IMR-90 (cell line): ENCODE data around the gene ANKRD10. TPM values are rescaled to one million over a fixed set of nuclear protein-coding genes. Genes with fewer than 3 reads are reported as not detected.

Experiments used
- ATAC-seq: fragments of 200-7000 bp; cut with Tn5 transposase; 2 replicates; pipeline ENCODE4 v1.9.1; 2020; ENCODE audit warnings: low read depth, mild to moderate bottlenecking, moderate library complexity
- BruUV-seq: library from RNA; stranded (reverse); fragments of 400-500 nt; replicated peaks from 2 replicates; lab custom pipeline; 2021; lab: Mats Ljungman, UMichigan
- CTCF ChIA-PET: fragments of 300-600 bp; formaldehyde crosslinking; extraction: SDS; loops from one replicate; lab custom pipeline; 2021; ENCODE audit warnings: antibody characterized with exemption; lab: Yijun Ruan, JAX
- POLR2A ChIA-PET: fragments of 300-600 bp; sonication (Branson Sonifier 250); formaldehyde crosslinking; loops from one replicate; lab custom pipeline; 2022; ENCODE audit warnings: antibody characterized with exemption; ENCODE audit not compliant: unreplicated experiment; lab: Charles Lee
- DNase-seq: peaks from one replicate; pipeline ENCODE4 v3.0.0; 2013
- H2AFZ ChIP-seq: replicated peaks from 2 replicates; pipeline ENCODE3; 2013; ENCODE audit warnings: low read length, mild to moderate bottlenecking; ENCODE audit not compliant: poor library complexity
- H2AK5ac ChIP-seq: 2 replicates; pipeline ENCODE4 v1.6.1; 2013; ENCODE audit warnings: low read depth, low read length, inconsistent platforms
- H2AK9ac ChIP-seq: replicated peaks from 2 replicates; pipeline ENCODE3; 2013; ENCODE audit warnings: mild to moderate bottlenecking, low read depth, low read length, moderate library complexity; ENCODE audit not compliant: poor library complexity
- H2BK120ac ChIP-seq: 2 replicates; pipeline ENCODE4 v1.6.1; 2013; ENCODE audit warnings: low read depth, low read length, inconsistent platforms
- H2BK15ac ChIP-seq: 3 replicates; pipeline ENCODE4 v1.6.1; 2013; ENCODE audit warnings: low read depth, low read length, inconsistent platforms
- H2BK20ac ChIP-seq: 2 replicates; pipeline ENCODE4 v1.6.1; 2013; ENCODE audit warnings: low read depth, mild to moderate bottlenecking, inconsistent platforms, low read length, moderate library complexity
- H2BK5ac ChIP-seq: 2 replicates; pipeline ENCODE4 v1.6.1; 2013; ENCODE audit warnings: mild to moderate bottlenecking, low read depth, low read length, inconsistent platforms; ENCODE audit not compliant: poor library complexity, severe bottlenecking
- H3K14ac ChIP-seq: replicated peaks from 2 replicates; pipeline ENCODE4 v1.6.1; 2013; ENCODE audit warnings: low read depth, low read length, inconsistent platforms
- H3K18ac ChIP-seq: 2 replicates; pipeline ENCODE4 v1.6.1; 2013; ENCODE audit warnings: low read depth, low read length, control low read depth
- H3K23ac ChIP-seq: 2 replicates; pipeline ENCODE4 v1.6.1; 2013; ENCODE audit warnings: low read depth, low read length, inconsistent platforms
- H3K27ac ChIP-seq: 2 replicates; pipeline ENCODE4 v1.5.1; 2013; ENCODE audit warnings: mild to moderate bottlenecking, control low read depth, low read length; ENCODE audit not compliant: insufficient read depth
- H3K27me3 ChIP-seq: 2 replicates; pipeline ENCODE4 v1.6.1; 2013; ENCODE audit warnings: low read length; ENCODE audit not compliant: control insufficient read depth, insufficient read depth
- H3K36me3 ChIP-seq: 2 replicates; pipeline ENCODE4 v1.6.1; 2013; ENCODE audit warnings: low read length, mixed read lengths; ENCODE audit not compliant: control insufficient read depth, insufficient read depth
- H3K4ac ChIP-seq: 2 replicates; pipeline ENCODE4 v1.6.1; 2013; ENCODE audit warnings: low read depth, low read length, inconsistent platforms
- H3K4me1 ChIP-seq: 2 replicates; pipeline ENCODE4 v1.6.1; 2013; ENCODE audit warnings: low read length, mixed read lengths; ENCODE audit not compliant: control insufficient read depth, insufficient read depth
- H3K4me2 ChIP-seq: 2 replicates; pipeline ENCODE4 v1.6.1; 2013; ENCODE audit warnings: low read depth, mild to moderate bottlenecking, control low read depth, low read length, moderate library complexity
- H3K4me3 ChIP-seq: 2 replicates; pipeline ENCODE4 v1.5.1; 2013; ENCODE audit warnings: low read depth, mild to moderate bottlenecking, control low read depth, low read length, moderate library complexity; ENCODE audit not compliant: insufficient read depth
- H3K56ac ChIP-seq: 2 replicates; pipeline ENCODE4 v1.6.1; 2013; ENCODE audit warnings: low read length, inconsistent platforms; ENCODE audit not compliant: insufficient read depth; ENCODE audit errors: extremely low read depth
- H3K79me1 ChIP-seq, 2 experiments: 2 replicates each; pipeline ENCODE4 v1.6.1; 2013; ENCODE audit warnings: low read length in 2 of 2, inconsistent platforms in 1 of 2, low read depth in 1 of 2
- H3K9ac ChIP-seq: 2 replicates; pipeline ENCODE4 v1.6.1; 2013; ENCODE audit warnings: low read depth, low read length, control low read depth
- H3K9me1 ChIP-seq: 2 replicates; pipeline ENCODE4 v1.6.1; 2013; ENCODE audit warnings: low read length, inconsistent platforms; ENCODE audit not compliant: insufficient read depth
- H3K9me3 ChIP-seq: 2 replicates; pipeline ENCODE4 v1.6.1; 2013; ENCODE audit warnings: low read length; ENCODE audit not compliant: control insufficient read depth, insufficient read depth
- H4K20me1 ChIP-seq: 2 replicates; pipeline ENCODE4 v1.6.1; 2013; ENCODE audit warnings: low read length, inconsistent platforms; ENCODE audit not compliant: insufficient read depth
- H4K5ac ChIP-seq: 2 replicates; pipeline ENCODE4 v1.6.1; 2013; ENCODE audit warnings: mild to moderate bottlenecking, low read depth, low read length, control low read depth
- H4K8ac ChIP-seq, 2 experiments: 2 replicates each; pipeline ENCODE4 v1.6.1; 2013; ENCODE audit warnings: low read depth in 2 of 2, low read length in 2 of 2, control low read depth in 1 of 2, inconsistent platforms in 1 of 2
- H4K91ac ChIP-seq: 2 replicates; pipeline ENCODE4 v1.6.1; 2013; ENCODE audit warnings: low read depth, low read length, inconsistent platforms; ENCODE audit not compliant: insufficient read depth
- CEBPB ChIP-seq: IDR thresholded peaks from 2 replicates; pipeline ENCODE4 v1.6.1; 2012; ENCODE audit warnings: low read depth, low read length, improper control_type of control experiment
- NFE2L2 ChIP-seq: fragments of 150-350 bp; IDR thresholded peaks from 2 replicates; pipeline ENCODE4 v1.6.1; 2016; ENCODE audit warnings: low read depth, mild to moderate bottlenecking, low read length
- RCOR1 ChIP-seq: IDR thresholded peaks from 2 replicates; pipeline ENCODE4 v1.6.1; 2012; ENCODE audit warnings: mild to moderate bottlenecking, low read length, improper control_type of control experiment; ENCODE audit not compliant: insufficient replicate concordance
- USF2 ChIP-seq: fragments of 150-350 bp; IDR thresholded peaks from 2 replicates; pipeline ENCODE4 v1.6.1; 2017; ENCODE audit warnings: mild to moderate bottlenecking, antibody characterized with exemption, low read length, low read depth
- WGBS, 2 experiments: methylation state at CpG; one replicate each; pipeline versions ENCODE4 v1.1.5 to v1.1.7; 2013; ENCODE audit warnings: missing lambda C conversion rate in 2 of 2; ENCODE audit not compliant: insufficient read length in 1 of 2; ENCODE audit errors: extremely low coverage in 2 of 2; 5-methylcytosine and 5-hydroxymethylcytosine counted together
- dilution Hi-C: fragments of 300-500 bp; cut with HindIII; formaldehyde crosslinking; loops from one replicate; pipeline ENCODE4 v1.14.3; 2018; ENCODE audit warnings: low sequenced_read_pairs; ENCODE audit not compliant: unreplicated experiment
- in situ Hi-C: fragments of 300-500 bp; cut with MboI; formaldehyde crosslinking; loops from 3 replicates; pipeline ENCODE4 v1.14.3; 2019; ENCODE audit warnings: low sequenced_read_pairs, inconsistent platforms, mixed read lengths
- intact Hi-C: fragments of 100-400 bp; cut with micrococcal nuclease; formaldehyde crosslinking; loops from 2 replicates; pipeline ENCODE4 v1.10.0; 2022
- polyA plus RNA-seq, 3 experiments: library from polyadenylated mRNA; depleted of rRNA; stranded (reverse); fragments of >200 nt; gene quantifications; 2 replicates each; pipeline ENCODE4 v1.2.3, GENCODE V29; 2012; ENCODE audit warnings: low replicate concordance in 1 of 3
- total RNA-seq: library from RNA; depleted of rRNA; stranded (reverse); fragments of >200 nt; gene quantifications from 2 replicates; pipeline ENCODE4 v1.2.3, GENCODE V29; 2012

ANKRD10 gene
- total and polyA plus RNA-seq, 2 of the 4 experiments (the other 2 are of a cell fraction), result 18.3 to 31.1 TPM

GRCh38 chr13:110881839-110882627 lies 32.8 kb downstream of the ANKRD10 start:
- H3K27me3 ChIP-seq, result no peaks in the 10 kb centered on the region
- ChIA-PET POLR2A (no interaction called here), CTCF (interaction anchor here (0.6 kb wide), 2 partner anchors 114 to 288 kb away, joined by 3 read pairs; no protein-coding TSS in a partner anchor)
- DNase-seq, result no peak
- no peak overlapping the region for H3K14ac ChIP-seq
- no peak overlapping the region for H2AK5ac ChIP-seq
- TF ChIP-seq USF2 (no peak), NFE2L2 (no peak), RCOR1 (no peak), CEBPB (no peak)
- H4K91ac ChIP-seq, result no peak overlapping the region
- H3K18ac ChIP-seq, result no peak overlapping the region
- H3K79me1 ChIP-seq, result peaks cover 0 to 12% of the 10 kb centered on the region in 2 experiments; a peak in 2 of 4 replicates
- 50% methylated on average over 2 of the region's 13 CpGs; no CpG with 5 or more reads in 1 of the 2 experiments for WGBS, 2 experiments
- peaks cover 14% of the 10 kb centered on the region for H3K9me1 ChIP-seq
- no peaks in the 10 kb centered on the region for H4K20me1 ChIP-seq
- peaks cover 5% of the 10 kb centered on the region; the same call in 1 of the 2 replicates for H3K36me3 ChIP-seq
- H3K4me3 ChIP-seq, result no peak overlapping the region
- H4K8ac ChIP-seq, result no peak overlapping the region
- no peaks in the 10 kb centered on the region for H3K9me3 ChIP-seq
- H3K9ac ChIP-seq, result no peak overlapping the region
- no peak overlapping the region for H2BK120ac ChIP-seq
- no peak overlapping the region for H3K4ac ChIP-seq
- no peak overlapping the region for H3K23ac ChIP-seq
- no peak overlapping the region for H2AFZ ChIP-seq
- no peak overlapping the region for H2BK20ac ChIP-seq
- intact Hi-C loops (no loop called here), in situ Hi-C loops (no loop called here), dilution Hi-C loops (no loop called here)
- H3K27ac ChIP-seq, result no peak overlapping the region
- H3K56ac ChIP-seq, result no peak overlapping the region
- no peak for ATAC-seq
- H3K4me2 ChIP-seq, result no peak overlapping the region
- H2BK15ac ChIP-seq, result no peak overlapping the region
- no peak overlapping the region for H2AK9ac ChIP-seq
- no peak overlapping the region for H4K5ac ChIP-seq
- H3K4me1 ChIP-seq, result peaks cover 9% of the 10 kb centered on the region
- no TSS peak for BruUV-seq
- H2BK5ac ChIP-seq, result no peak overlapping the region
